ENCODE results near the gene MTOR.
"Not testable (repeated sequence)": the region's sequence is repeated elsewhere in the genome, so short reads cannot be mapped to it uniquely, and the experiment has no call there.

MTOR gene

DNA sequence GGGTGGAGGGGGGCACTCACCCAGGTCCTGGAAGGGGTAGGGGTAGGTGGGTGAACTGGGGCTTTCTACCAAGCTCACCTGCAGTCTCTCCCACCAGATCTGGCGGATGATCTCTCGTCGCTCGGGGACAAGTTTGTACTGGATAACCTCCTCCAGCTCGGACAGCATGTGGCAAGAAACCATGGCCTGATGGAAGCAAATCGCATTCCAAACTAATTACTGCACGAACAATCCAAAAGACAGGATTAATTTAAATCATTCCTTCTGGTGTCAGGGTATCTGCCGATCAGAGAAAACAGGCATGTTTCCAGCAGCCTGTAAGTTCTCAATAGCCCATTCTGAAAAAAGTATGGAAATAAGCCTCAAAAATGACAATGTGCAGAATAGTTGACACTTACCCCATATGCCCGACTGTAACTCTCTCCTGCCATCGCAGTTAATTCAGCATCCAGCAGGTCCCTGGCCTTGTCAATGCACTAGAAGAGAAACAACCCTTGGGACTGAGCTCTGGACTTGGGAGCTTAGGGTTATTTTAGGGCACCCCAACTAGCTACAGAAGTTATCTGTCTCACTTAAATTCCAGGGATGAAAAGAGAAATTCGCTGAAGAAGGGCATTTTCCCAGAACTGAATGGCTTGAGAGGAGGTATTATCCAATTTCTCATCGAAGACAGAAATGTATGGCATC lies 117.6 kb downstream of the MTOR start:
- DNase-seq = no peak

DNA sequence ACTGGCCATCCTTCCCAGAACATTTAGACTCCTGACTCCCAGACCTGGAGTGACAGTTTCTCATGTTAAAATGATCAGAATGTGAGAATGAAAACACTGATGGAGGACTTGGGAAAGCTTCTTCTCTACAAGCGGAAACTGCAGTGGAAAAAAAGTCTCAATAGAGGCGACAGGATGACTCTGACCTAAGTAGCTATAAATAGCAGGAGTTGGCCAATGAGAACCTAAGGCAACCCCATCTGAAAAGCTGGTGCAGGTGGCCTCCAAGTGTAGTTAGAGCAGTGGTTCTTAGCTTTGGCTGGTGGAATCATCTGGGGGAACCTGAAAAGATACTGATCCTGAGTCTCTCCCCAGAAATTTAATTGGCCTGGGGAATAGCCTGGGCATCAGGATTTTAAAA lies 118.4 kb downstream of the MTOR start:
- DNase-seq = no peak

DNA sequence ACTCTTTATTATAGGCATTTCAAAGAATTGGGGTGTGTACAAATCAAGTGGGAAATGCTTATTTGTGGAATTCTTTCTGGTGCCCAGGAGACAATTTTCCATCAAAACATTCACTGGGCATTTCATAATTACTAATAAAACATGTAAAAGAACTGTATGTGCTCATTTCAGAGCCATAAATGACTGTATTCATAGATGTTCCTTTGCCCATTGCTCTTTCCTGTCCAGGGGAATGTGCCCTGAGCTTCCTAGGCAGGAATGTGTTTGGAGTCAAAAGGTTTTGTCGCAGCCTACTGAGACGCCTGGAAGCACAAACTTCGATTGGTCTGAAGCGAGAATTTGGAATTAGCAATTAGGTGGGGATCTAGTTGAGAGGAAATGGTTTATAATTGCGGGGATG lies 119.0 kb downstream of the MTOR start:
- DNase-seq = no peak

DNA sequence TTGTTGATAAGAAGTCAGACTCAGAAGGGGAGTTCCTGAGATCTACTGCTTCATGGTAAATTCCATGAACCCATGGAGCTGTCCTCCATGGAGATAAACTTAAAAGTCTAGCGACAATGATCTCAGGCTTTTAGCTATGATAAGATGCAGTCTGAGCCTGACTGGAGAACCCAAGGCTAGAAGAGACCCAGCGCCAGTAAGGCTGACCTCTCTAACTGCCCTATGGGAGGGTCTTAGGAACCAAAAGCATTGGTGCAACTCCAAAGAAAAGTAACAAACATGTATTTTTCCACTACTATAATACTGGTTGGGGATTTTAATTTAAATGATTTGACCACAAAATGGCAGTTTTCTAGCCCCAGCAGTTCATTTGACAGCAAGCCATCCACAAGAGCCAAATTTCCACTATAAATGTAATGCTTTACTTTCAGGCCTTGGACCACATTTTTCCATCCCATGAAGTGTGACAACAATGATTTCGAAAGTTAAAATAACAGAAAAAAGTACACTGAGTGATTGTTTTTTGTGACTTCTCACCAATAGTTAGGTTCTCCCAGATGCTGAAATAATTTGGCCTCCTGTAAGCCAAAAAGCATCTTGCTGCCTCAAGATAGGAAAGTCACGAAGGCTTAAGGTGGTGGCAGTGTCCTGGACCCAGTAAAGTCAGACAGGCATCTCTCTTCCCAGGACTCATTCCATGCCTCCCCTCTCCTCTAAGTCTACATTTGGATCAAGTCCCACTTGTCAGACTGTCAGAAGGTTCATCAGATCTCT lies 119.5 kb downstream of the MTOR start:
- DNase-seq = no peak

DNA sequence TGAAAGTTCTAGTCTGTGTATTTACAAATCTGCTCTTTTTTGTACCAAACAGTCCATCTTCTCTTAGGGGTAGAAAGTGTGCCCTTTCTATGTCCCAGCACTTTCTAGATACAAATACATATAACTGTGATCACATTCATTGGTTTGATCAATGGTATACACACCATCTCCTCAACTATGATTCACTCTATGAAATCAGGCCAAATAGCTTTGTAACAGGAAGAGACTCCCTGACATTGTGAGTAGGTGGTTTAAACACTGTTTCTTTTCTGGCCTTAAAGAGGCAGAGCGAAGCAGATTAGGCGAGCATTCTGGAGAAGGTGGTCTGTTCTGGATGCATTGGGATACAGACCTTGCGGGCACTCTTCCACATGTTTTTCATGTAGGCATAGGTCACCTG lies 123.4 kb downstream of the MTOR start:
- no peak for DNase-seq

DNA sequence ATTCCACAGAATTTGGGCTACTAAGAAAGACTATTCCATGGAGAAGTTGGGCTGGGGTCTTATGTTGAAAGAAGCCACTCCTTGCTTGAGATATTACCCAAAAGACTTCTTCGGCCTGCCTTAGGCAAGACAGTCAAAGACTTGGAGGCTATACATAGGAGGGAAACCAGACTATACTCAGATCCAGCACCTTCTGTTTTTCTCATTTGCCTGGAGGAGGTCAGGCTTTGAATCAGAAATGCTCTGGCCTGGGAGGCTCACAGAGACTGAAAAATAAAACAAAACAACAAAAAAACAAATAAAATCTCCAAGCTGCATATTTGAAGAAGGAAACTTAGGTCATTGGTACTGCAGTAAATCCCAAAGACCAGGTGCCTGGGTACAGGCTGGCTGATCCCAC lies 124.3 kb downstream of the MTOR start:
- DNase-seq = no peak

DNA sequence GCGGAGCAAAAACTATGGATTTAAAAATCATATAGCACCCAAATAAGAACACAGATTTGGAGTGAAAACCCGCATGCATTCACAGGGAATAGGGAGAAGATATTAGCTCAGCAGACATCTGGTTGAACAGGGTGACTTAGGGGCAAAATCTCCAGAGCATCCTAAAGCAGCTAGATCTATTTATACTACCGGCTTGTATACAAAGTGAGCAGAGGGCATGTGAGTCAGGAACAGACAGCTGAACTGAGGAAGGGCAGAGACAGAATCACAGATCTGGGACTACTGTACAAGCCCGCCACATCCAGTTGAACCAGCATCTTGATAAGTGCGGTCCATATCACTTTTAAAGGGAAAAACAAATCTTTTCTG lies 127.5 kb downstream of the MTOR start:
- no peak for DNase-seq

DNA sequence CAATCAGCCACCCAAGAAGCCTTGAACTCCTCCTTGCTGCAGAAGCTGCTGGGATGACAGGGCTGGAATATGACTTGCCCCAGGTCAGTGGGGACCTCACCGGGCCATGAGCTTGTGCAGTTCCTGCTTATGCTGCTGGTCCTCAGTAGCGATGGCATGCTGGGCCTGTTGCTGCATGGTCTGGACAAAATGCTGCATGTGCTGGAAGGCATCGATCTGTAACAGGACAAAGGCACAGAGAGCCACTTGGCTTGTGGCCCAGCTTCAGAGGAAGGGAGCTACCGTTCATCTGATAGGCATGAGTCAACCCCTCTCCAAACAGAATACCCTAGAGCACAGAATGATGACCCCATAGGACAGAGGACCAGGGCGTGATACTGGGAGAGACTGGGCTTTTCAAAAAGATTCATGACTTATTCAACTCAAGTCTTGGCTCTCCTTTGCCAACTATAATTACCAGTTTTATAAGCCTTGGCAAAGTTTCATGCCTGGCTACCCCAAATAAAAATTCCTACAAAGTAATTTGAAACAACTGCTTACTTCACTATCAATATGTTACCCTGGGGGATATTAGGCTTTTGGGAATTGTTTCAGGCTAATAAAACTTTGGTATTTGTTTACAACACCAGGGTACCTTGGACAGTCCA lies 128.0 kb downstream of the MTOR start:
- DNase-seq = no peak

DNA sequence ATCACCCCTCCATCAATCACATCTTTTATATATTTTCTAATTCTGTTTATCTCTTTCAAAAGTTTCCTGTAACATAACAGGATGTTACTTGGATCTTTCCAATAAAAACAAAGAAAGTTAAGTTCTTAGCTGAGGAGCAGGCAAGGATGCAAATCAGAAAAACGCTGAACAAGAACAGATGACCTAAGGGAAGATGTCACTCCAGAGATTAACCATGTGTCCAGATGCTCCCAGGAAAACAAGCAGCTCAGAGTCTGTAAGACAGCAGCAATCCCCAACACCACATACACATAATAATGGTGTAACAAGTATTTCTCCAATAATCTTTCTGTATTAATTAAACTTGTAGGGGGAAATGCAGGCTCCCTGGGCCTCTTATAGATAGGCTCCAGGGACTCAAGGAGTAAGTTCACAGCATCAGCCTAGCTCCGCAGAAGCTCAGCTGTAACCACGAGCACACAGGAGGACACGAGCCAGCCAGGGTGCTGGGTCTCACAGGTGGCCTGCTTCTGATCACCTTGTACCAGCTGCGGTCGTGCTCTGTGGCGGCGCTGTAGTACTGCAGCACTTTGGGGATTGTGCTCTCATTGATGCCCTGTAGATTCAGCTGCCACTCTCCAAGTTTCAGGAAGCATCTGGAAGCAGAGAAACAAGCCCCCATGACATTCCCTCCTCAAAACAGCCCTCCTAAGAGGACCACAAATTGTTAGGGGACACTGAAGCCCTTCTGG lies 129.6 kb downstream of the MTOR start:
- no peak for DNase-seq

DNA sequence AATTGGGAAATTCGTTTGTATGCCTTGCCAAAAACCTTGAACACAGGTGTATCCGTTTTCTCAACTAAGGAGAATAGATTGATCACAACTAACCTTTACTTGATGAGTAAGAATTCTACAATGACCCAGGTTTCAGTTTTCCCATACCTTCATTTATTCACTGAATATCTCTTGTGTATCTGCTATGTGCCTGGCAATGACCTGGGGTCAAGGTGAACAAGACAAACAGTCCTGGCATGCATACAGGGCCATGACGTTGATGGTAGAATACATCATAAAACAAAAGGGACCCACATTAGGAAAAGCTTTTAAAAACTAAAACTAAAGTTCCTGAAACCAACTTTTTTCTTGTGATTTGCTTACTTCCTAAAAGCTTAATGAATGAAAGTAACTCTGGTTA lies 130.5 kb downstream of the MTOR start:
- no peak for DNase-seq

DNA sequence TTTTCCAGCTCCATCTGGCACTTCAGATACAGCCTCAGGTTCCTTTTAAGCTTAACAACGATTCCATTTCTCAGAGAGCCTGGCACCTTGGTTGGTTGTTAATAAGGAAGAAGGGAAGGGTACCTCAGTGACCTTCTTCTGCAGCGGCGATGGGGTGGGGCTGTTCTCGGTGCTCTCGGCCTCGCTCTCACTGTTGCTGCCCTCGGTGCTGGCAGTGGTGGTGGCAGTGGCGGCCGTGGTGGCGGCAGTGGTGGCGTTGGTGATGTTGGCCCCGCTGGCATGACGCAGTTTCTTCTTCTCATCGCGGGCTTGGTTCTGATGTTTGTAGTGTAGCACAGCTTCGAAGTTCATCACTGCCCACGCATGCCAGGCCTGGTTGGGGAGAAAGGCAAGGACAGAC lies 131.9 kb downstream of the MTOR start:
- DNase-seq = no peak

DNA sequence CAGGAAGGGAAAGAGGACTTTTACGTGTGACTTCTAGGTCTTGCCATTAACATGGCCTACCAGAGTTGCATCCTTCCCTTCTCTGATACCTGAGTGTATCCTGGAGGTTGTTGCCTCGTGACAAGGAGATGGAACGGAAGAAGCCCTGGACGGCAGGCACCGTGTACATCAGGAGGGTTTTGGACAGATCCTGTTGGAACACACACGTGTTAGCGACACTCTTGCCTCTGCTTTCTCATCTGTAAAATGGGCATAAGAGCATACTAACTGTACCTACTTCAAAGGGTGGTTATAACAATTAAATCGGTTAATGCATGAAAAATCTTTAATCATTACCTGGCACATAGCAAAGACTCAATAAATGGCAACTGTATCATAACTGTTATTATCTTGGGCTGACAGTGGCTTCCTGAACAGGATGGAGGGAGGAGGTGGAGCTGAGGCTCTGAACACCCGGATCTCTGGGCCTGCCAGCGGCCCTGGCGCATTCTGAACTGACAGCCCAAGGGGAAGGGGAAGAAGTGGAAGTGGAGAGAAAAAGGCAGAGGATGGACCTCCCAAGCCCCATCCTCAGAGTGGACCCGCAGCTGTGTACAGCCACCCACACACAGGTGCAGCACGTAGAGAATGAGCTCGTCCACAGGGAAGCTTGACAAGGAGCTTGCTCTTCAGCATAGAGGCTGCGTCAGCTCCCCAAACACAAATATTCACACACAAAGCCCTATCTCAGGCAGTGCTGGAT lies 132.5 kb downstream of the MTOR start:
- DNase-seq = no peak

DNA sequence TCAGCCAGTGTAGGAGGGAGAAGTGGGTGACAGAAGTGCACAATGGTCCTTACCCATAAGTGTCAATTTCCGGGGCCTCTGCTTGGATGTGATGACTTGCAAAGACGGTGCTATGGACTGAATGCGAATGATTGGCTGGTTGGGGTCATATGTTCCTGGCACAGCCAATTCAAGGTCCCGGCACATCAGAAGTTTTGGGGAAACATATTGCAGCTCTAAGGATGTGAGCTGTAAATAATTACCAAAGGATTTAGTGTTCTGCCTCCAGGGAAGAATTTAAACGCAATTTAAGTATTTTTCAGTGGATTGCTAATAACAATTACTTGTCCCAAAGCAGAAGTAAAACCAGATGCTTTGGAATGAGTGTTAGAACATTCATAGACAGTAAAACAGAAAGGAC lies 135.8 kb downstream of the MTOR start:
- DNase-seq = no peak

DNA sequence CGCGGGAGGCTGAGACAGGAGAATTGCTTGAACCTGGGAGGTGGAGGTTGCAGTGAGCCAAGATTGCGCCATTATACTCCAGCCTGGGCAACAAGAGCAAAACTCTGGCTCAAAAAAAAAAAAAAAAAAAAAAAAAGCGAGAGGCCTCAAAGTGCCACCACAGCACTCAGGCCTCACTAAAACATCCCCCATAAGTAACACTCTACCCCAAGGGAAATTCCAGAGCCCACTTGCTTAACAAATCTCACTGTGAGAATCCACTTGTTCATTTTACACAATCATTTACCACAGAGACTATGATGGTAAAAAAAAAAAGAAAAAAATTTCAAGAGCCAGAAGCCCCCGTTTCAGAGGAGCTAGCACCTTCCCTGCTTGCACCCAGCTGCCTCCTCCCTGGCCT lies 136.4 kb downstream of the MTOR start:
- DNase-seq = no peak

DNA sequence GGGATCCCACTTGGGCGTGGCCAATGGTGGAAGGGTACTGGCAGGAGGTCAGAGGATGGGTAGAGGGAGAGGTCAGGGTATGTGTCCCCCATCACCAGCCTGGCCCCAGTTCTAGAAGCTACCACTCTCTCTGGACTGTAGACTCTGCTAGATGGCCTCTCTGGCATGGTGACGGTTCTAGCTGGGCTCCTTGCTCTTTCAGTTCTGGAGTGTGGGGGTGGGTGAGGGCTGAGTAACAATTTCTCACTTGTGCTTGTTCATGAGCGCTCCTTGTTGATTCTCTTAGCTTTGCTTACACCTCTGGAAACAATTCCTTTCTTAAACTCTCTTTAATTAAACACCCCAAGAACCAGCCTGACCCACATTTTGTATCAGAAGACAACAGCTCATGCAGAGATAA lies 137.4 kb downstream of the MTOR start:
- DNase-seq = no peak

DNA sequence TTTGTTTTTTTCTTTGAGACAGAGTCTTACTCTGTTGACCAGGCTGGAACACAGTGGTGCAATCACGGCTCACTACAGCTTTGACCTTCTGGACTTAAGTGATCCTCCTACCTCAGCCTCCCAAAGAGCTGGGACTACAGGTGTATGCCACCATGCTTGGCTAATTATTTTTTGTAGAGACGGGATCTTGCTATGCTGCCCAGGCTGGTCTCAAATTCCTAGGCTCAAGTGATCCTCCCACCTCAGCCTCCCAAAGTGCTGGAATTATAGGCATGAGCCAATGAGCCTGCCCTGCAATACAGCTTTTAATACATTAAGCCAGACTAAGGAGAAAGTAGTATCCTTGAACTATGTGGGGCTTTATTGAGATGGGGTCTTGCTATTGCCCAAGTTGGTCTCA lies 146.0 kb downstream of the MTOR start:
- no peak for DNase-seq

DNA sequence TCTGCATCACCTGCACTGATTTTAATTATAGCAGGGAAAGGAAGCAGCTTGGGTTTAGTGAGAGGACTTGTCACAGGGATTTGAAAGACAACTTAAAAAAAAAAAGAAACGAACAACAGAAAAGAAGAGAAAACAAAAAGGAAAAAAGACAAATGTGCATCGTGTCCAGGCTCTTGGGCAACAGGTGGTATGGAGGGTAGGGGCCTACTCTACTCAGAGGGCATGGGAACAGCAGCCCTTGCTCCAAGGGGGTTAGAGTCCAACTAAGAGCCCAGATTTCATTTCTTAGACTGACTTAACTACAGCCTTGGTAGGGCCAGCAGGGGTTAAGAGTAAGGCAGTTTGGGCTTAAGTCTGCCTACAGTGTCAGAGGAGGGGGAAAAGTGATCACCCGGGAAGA lies 147.4 kb downstream of the MTOR start:
- DNase-seq = no peak

DNA sequence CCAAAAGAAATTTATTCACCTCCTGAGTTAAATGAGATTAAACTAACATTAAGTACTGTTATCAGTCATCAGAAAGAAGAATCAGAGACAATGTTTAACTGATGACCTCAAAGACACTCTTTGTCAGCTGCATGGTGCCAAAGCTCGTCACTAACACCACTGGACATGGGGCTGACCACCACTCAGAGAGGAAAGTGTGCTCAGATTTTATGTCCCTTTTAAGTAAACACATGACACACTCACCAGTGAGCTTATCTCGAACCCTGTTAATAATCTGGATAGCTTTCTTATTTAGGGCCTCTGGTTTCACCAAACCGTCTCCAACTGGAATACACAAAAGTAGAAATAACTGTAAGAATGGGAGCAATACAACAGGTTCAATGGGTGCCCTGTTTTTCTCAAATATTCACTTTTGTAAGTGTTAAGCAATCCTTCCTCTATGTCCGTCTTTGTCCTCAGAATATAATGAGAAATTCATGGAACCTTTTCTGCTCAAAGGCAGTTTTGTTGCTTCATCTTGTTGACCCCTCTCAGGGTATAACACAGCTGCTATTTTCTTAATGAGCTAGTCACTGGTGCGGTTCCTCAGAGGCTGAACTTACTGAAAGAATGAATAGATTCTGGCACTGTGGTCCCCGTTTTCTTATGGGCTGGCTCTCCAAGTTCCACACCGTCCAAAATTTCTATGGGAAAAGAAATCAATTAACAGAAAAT lies 153.1 kb downstream of the MTOR start:
- DNase-seq = no peak

DNA sequence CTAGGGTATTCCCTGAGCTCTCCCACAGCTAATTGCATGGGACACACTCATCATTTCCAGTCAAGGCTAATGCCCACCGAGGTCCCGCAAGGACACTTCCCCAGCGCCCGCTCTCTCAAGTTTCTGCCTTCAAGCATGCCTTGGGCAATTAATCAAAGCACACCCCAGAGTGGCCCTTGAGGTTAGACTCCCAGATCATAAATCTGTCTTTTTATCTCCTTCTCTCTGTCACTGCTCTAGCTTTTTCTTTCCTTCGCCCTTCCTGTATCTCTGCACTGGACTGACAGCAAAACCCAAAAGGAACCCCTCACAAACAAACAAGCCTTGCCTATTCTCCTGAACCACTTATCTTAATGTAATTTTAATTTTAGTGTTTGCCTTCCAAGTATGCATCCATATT lies 154.8 kb downstream of the MTOR start:
- DNase-seq = no peak

DNA sequence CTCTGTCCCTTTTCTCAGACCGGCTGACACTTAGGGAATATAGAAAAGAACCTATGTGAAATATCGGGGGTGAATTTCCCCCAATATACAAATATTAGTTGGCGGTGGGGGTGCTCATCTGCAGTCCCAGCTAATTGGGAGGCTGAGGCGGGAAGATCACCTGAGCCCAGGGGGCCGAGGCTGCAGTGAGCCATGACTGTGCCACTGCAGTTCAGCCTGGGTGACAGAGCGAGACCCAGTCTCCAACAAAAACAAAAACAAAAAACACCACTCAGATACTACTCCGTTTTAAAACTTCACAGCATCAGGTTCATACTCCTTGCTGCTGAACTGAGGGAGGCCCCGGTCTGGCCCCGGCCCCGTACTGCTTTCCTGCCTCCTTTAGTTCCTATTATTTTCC lies 156.8 kb downstream of the MTOR start:
- DNase-seq = no peak

DNA sequence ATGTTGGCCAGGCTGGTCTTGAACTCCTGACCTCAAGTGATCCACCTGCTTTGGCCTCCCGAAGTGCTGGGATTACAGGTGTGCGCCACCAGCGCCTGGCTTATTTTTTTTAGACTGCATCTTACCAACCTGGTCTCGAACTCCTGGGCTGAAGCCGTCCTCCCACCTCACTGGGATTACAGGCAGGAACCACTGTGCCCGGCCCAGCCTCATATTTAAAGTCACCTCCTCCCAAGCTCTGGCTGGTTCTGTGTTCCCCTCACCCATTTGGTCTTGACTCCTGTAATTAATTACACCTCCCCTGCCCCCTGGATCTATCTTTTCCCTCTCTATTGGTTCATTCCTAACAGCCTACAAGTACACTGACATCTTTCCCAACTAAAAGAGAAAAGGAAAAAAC lies 161.0 kb downstream of the MTOR start:
- DNase-seq = no peak

DNA sequence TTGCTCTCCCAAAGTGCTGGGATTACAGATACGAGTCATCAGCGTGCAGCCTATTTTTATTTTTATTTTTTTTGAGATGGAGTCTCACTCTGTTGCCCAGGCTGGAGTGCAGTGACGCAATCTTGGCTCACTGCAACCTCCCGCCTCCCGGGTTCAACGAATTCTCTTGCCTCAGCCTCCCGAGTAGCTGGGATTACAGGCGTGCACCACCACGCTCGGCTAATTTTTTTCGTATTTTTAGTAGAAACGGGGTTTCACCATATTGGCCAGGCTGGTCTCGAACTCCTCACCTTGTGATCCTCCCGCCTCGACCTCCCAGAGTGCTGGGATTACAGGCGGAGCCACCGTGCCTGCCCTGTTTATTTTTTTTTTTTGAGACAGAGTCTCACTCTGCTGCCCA lies 161.5 kb downstream of the MTOR start:
- not testable (repeated sequence) for DNase-seq

DNA sequence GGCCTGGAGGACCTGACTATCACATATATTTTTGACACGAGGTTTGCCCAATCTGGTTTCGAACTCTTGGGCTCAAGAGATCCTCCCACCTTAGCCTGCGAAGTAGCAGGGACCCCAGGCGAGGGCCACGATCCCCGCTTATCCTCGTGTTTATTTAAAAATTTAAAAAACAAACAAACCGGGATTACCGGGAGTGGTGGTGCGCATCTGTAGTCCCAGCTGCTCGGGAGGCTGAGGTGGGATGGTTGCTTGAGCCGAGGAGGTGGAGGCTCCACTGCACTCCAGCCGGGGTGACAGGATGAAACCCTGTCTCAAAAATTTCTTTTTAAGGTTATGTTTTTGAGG lies 162.2 kb downstream of the MTOR start:
- DNase-seq = no peak

Measured in NCI-H1436 treated with DMSO at 0.1 percent for 48 hours (cell line).